NCI-H2029 treated with DMSO at 0.1 percent for 48 hours (cell line): ENCODE data around the gene TARS3.

Experiments
- DNase-seq: peaks from one replicate; lab custom pipeline; 2025; lab: John Stamatoyannopoulos, UW

The TARS3 gene

GRCh38 chr15:101623367-101624304, 100.6 kb downstream of the TARS3 start:
- no peak for DNase-seq

GRCh38 chr15:101621961-101622360, 102.3 kb downstream of the TARS3 start:
- DNase-seq: no peak

DNA sequence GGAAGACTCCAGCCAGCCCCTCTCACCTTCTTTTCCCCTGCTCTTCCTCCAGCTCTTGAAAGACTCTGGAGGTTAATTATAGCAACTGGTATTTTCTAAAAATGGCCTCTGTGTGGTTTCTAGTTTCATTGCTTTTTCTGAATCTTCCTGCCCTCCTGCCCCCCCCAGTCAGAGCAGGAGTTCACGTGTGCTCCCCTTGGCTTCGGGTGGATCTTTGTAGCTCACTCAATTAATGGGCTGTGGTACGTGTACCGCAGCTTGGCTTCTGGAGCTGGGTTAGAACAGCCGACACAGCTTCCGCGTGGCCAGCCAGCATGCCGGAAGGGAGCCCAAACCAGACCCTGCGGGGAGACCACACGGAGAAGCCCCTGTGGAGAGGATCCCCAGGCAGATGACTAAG, 103.6 kb downstream of the TARS3 start:
- no peak for DNase-seq

GRCh38 chr15:101619615-101619865, 104.7 kb downstream of the TARS3 start:
- DNase-seq: no peak

GRCh38 chr15:101618851-101619614, 105.2 kb downstream of the TARS3 start:
- no peak for DNase-seq

DNA sequence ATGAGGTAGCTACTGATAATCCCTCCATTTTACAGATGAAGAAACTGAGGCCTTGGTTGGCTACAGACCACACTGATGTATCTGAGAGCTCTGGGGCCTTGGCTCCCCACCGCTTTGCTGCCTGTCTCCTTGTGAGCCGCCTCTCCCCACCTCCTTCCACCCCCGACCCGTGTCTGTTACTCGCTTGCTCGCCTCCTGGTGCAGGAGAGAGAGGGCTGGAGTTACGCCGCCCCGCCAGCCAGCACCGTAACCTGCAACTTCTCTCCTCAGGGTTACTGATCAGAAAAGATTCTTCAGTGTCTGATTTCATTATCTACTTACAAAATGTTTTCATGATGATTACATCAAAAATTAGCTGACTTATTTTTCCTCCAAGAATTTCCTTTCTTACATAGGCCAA, 106.2 kb downstream of the TARS3 start:
- DNase-seq: no peak

DNA sequence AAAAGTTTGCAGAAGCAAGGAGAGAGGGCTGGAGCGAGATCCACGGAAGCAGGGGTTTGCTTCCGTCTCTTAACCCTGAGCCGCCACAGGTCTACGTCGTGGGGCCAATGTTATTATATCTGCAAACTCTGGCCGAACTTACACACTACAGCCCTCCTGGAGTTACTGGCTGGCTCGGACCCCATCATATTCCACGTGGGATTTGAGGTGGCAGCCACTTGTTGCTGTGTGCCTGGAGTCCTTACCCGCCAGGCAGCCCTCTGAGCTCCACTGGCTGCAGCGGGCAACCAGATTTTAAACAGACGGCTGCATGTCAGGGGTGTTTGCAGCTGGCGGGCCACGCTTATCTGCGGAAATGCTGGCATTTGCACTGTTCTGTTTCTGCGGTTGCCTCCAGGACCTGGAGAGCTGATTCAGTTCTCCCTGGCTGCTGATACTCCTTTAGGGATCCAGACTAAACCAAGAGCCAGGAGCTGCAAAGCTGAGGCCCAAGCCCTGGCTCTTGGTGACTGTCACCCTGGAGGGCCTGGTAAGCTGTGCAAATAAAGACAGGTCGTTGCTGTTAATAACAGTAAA, 106.8 kb downstream of the TARS3 start:
- DNase-seq: no peak

- DNase-seq: no peak
Measured at GRCh38 chr15:101615986-101616848, 108.1 kb downstream of the TARS3 start.

DNA sequence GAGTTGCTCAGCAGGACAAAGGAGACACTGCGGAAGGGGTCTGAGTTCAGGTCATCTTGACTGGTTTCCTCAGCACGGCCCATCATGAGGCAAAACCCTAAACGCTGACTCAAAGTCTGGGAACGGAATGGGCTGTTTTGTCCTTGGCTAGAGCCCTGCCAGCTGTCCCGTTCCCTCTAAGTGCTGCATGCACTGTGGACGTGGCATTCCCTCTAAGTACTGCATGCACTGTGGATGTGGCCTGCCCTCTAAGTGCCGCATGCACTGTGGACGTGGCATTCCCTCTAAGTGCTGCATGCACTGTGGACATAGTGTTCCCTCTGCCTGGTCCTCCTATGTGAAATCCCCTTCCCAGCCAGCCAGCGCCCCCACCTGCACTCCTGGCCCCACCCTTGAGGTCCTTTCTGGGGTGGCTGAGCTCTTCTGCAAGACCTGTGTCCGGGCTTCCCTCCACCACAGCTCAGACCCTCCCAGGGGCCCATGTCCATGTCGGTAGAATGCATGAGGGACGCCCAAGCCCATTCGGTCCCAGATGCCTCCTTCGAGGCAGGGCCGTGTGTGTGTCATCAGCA, 108.8 kb downstream of the TARS3 start:
- DNase-seq: no peak

- DNase-seq: no peak
Measured at GRCh38 chr15:101614761-101615160, 109.5 kb downstream of the TARS3 start.

GRCh38 chr15:101614001-101614585, 110.2 kb downstream of the TARS3 start:
- DNase-seq: no peak

GRCh38 chr15:101613130-101614000, 110.9 kb downstream of the TARS3 start:
- no peak for DNase-seq

DNA sequence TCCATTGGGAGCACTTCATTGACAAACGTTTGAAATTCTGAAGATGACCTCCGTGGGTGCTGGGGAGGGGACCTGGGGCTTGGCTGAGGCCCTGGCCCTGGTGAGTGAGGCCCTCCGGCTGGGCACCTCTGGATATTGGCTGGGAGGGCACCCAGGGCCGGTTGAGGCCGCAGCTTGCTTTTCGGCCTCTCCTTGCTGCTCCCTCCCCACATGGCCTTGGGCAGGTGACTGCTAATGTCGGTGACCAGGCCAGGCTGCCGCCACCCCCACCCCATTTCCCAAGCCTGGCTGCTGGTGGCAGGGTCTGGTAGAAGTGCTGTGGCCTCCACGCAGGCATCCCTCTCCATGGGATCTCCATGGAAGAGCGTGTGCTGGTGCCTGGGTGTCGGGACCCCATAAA, 111.6 kb downstream of the TARS3 start:
- DNase-seq: no peak

- no peak for DNase-seq
Measured at GRCh38 chr15:101611580-101612299, 112.5 kb downstream of the TARS3 start.

DNA sequence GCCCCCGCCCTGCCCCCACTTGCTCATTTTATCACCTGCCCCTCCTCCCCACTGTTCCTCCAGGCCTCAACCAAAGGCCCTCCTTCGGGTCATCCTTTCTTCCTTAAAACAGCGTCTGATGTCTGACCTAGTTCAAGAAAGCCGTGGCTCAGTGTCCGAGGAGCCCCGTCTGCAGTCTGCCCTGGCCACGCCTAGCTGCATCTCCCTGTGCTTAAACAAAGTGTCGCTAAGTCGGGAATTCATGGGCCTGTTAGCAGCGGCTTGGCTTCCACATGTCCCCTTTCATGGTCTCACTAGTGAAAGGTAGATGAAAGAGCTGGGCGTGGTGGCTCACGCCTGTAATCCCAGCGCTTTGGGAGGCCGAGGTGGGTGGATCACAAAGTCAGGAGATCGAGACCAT, 113.3 kb downstream of the TARS3 start:
- DNase-seq: no peak

GRCh38 chr15:101610611-101611000, 113.7 kb downstream of the TARS3 start:
- no peak for DNase-seq

GRCh38 chr15:101609742-101610610, 114.3 kb downstream of the TARS3 start:
- DNase-seq: no peak

DNA sequence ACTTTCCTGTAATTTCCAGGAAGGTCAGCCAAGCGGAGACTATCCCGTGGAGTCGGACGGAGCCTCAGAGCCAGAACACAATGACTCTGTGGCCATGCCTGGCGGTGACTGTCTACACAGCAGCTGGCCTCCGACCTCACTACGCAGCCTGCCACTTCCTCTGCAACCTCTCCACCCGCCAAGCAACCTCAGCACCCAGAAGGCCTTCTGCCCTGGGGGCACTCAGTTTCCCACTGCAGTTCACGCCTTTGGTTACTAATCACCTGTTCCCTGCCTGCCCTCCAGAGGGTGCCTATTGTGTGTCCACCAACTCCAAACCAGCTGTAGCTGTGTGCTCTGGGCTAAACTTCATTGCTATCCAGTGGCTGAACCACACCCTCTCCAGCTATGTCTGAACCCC, 116.1 kb downstream of the TARS3 start:
- no peak for DNase-seq

- no peak for DNase-seq
Measured at GRCh38 chr15:101607108-101607507, 117.2 kb downstream of the TARS3 start.
